Measurements from ENCODE around the gene BTG1. TPM values are rescaled to one million over a fixed set of nuclear protein-coding genes. Genes with fewer than 3 reads are reported as not detected.

The BTG1 gene
- 669 TPM for polyA plus RNA-seq

DNA sequence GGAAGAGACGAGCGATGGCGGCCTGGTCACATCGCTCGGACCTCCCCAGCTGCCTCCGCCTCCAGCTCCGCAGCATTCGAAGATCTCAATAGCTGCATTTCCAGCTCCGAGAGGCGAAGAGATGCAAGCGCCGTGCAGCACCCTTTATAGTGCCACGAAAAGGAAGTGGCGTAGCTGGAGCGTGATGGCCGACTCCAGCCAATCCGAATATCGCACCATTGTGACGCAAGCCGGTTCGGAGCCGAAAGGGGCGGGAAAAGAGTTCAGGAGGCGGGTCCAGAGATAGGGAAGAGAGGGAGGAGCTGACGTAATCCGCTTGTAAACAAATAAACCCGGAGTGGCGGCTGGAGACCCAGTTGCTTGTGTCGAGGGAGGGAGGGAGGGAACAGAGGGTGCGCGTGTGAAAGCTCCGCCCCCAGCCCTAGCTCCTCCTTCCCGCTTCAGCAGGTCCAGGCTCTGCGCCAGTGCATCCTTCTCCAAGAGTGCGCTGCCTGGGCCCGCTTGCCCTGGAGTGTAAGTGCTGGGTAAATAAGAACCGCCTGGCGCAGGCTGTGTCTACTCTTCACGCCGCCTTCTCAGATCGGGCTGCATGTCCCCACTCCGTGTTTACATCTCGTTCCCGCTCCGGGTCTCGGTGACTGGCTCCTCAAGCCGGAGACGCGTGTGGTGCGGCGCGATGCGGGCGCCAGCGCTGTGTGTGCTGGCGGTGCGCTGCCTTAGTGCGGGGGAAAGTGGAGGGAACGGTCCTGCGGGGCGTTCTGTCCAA, at the start of gene BTG1:
Gene BTG1, minus strand, starts transcription at position 116 of the 766 bp plus-strand sequence. CDS start 311 bp downstream, outside the sequence.
- Mint-ChIP-seq H3K4me3 (peak within 1 kb of the TSS; percentile 88 to 100 (median 99)), H3K4me1 (peaks cover 15 to 31% (median 19%) of the 10 kb centered on the region in 3 donors), H3K27me3 (no peaks in the 10 kb centered on the region), H3K36me3 (peaks cover 27% of the 10 kb centered on the region), H3K9me3 (peaks cover 0 to 3% (median 0%) of the 10 kb centered on the region in 3 donors), H3K27ac (peak within 1 kb of the TSS; percentile 88 to 100 (median 99))

GRCh38 chr12:92194561-92194960, 48.9 kb upstream of the BTG1 start:
- no peaks in the 10 kb centered on the region for H3K27me3 Mint-ChIP-seq
- no peak overlapping the region for H3K27ac Mint-ChIP-seq

GRCh38 chr12:92193846-92194245, 48.2 kb upstream of the BTG1 start:
- no peaks in the 10 kb centered on the region for H3K9me3 Mint-ChIP-seq
- no peak overlapping the region for H3K27ac Mint-ChIP-seq
- no peaks in the 10 kb centered on the region for H3K27me3 Mint-ChIP-seq
- H3K4me3 Mint-ChIP-seq = no peak overlapping the region
- H3K4me1 Mint-ChIP-seq = peaks cover 8 to 19% (median 11%) of the 10 kb centered on the region in 3 donors
- H3K36me3 Mint-ChIP-seq = peaks cover 2% of the 10 kb centered on the region

More at GRCh38 chr12:92194561-92194960, 48.9 kb upstream of the BTG1 start:
- Mint-ChIP-seq H3K4me1 (peaks cover 8 to 17% (median 11%) of the 10 kb centered on the region in 3 donors), H3K36me3 (peaks cover 2% of the 10 kb centered on the region), H3K9me3 (no peaks in the 10 kb centered on the region), H3K4me3 (no peak overlapping the region)

- no peaks in the 10 kb centered on the region for H3K27me3 Mint-ChIP-seq
- peaks cover 2% of the 10 kb centered on the region for H3K36me3 Mint-ChIP-seq
- no peak overlapping the region for H3K27ac Mint-ChIP-seq
- H3K4me3 Mint-ChIP-seq = peak overlapping the region in 1 of 4 donors; percentile 74
- H3K9me3 Mint-ChIP-seq = no peaks in the 10 kb centered on the region
- H3K4me1 Mint-ChIP-seq = peaks cover 8 to 22% (median 11%) of the 10 kb centered on the region in 3 donors
These were observed 47.4 kb upstream of the BTG1 start for GRCh38 chr12:92193063-92193462.

- Mint-ChIP-seq H3K36me3 (peaks cover 3% of the 10 kb centered on the region), H3K4me1 (peaks cover 8 to 26% (median 18%) of the 10 kb centered on the region in 3 donors), H3K27ac (peak overlapping the region in 2 of 3 donors; percentile 29 to 39), H3K27me3 (no peaks in the 10 kb centered on the region), H3K9me3 (no peaks in the 10 kb centered on the region), H3K4me3 (peak overlapping the region in 2 of 4 donors; percentile 3 to 33)
These were observed 46.7 kb upstream of the BTG1 start for GRCh38 chr12:92192360-92192759.

DNA sequence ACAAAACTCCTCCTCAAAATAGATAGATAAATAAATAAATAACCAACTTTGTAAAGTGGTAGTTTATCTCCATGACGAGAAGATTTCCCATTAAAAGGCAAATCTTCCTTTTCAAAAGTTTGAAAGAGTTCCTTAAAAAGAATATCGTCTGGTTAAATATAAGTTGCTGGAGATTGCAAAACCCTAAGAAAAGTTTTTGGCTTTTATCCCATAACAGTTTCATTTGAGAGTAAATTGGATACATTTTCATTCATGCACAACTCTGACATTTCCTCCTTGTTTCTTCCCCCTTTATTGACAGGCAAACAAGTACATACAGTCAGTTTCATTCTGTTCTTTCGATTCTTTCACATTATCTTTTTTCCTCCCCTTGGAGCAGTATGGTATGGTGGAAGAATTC, 45.4 kb upstream of the BTG1 start:
- Mint-ChIP-seq H3K4me3 (peak overlapping the region in 1 of 4 donors; percentile 72), H3K27ac (no peak overlapping the region), H3K9me3 (no peaks in the 10 kb centered on the region), H3K4me1 (peaks cover 16 to 39% (median 31%) of the 10 kb centered on the region in 3 donors), H3K36me3 (peaks cover 4% of the 10 kb centered on the region), H3K27me3 (no peaks in the 10 kb centered on the region)

DNA sequence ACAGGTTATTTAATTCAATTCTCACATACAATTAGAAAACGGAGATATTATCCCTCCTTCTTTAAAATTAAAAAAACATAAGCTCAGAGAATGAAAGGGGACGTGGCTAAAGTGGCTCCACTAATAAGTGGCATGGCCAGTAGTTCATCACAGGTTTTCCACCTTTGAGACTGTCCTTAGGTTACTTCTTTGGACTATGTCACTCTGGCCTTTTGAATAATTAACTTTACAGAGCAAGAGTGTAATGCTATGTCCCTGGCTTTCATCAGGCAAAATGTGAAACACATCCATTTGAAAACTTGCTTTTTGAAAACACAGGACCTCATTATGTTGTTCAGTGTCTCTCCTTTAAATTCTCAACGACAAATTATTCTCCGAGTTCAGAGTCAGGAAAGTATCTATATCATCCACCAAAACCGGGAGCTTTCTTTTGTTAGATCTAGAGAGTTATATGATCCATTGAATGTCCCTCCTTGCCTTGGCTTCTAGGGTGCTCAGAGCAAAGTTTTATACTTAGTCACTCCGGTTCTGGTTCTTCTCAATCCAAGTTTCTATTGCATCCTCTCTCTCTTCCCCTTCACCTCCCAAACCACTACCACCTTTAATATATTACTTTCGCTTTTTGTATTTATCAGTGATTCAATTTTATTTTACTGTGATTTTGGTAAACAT, 43.0 kb upstream of the BTG1 start:
- H3K4me1 Mint-ChIP-seq = peaks cover 27 to 51% (median 42%) of the 10 kb centered on the region in 3 donors
- H3K9me3 Mint-ChIP-seq = no peaks in the 10 kb centered on the region
- H3K36me3 Mint-ChIP-seq = peaks cover 2% of the 10 kb centered on the region
- no peak overlapping the region for H3K4me3 Mint-ChIP-seq
- H3K27ac Mint-ChIP-seq = peak overlapping the region in 1 of 3 donors; percentile 3
- no peaks in the 10 kb centered on the region for H3K27me3 Mint-ChIP-seq

GRCh38 chr12:92186038-92186470, 40.4 kb upstream of the BTG1 start:
- H3K4me1 Mint-ChIP-seq = peaks cover 21 to 45% (median 36%) of the 10 kb centered on the region in 3 donors
- peaks cover 0 to 4% (median 0%) of the 10 kb centered on the region in 3 donors for H3K9me3 Mint-ChIP-seq

DNA sequence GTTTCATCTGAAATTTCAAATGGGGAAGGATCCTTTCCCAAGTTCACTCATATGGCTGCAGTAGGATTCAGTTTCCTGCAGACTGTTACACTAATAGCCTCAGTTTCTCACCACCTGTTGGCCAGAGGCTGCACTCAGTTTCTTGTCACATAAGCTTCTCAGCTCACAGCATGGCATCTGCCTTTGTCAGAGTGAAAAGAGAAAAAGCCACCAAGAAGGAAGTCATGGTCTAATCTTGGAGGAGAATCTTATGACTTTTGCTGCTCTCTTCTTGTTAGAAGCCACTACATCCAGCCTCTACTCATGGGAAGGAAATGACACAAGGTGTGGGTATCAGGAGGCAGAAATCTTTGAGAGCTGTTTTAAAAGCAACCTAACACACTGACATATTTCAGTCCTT, 39.4 kb upstream of the BTG1 start:
- Mint-ChIP-seq H3K4me3 (peak overlapping the region in 2 of 4 donors; percentile 57 to 89), H3K4me1 (peaks cover 19 to 41% (median 36%) of the 10 kb centered on the region in 3 donors), H3K27me3 (no peaks in the 10 kb centered on the region)

More at GRCh38 chr12:92186038-92186470, 40.4 kb upstream of the BTG1 start:
- H3K27me3 Mint-ChIP-seq = no peaks in the 10 kb centered on the region
- peaks cover 6% of the 10 kb centered on the region for H3K36me3 Mint-ChIP-seq
- H3K4me3 Mint-ChIP-seq = peak overlapping the region; percentile 47 to 89 (median 71)
- peak overlapping the region; percentile 71 to 94 (median 80) for H3K27ac Mint-ChIP-seq

GRCh38 chr12:92183575-92183974, 37.9 kb upstream of the BTG1 start:
- peak overlapping the region in 1 of 3 donors; percentile 11 for H3K27ac Mint-ChIP-seq
- peaks cover 21 to 36% (median 36%) of the 10 kb centered on the region in 3 donors for H3K4me1 Mint-ChIP-seq
- H3K4me3 Mint-ChIP-seq = no peak overlapping the region

More for the DNA sequence above, 39.4 kb upstream of the BTG1 start:
- peak overlapping the region; percentile 71 to 87 (median 80) for H3K27ac Mint-ChIP-seq
- peaks cover 6% of the 10 kb centered on the region for H3K36me3 Mint-ChIP-seq
- peaks cover 0 to 4% (median 0%) of the 10 kb centered on the region in 3 donors for H3K9me3 Mint-ChIP-seq

GRCh38 chr12:92178340-92178739, 32.7 kb upstream of the BTG1 start:
- Mint-ChIP-seq H3K4me1 (peaks cover 10 to 19% (median 12%) of the 10 kb centered on the region in 3 donors), H3K27ac (no peak overlapping the region), H3K4me3 (no peak overlapping the region), H3K36me3 (peaks cover 5% of the 10 kb centered on the region), H3K27me3 (no peaks in the 10 kb centered on the region), H3K9me3 (peaks cover 0 to 8% (median 0%) of the 10 kb centered on the region in 3 donors)

More at GRCh38 chr12:92183575-92183974, 37.9 kb upstream of the BTG1 start:
- Mint-ChIP-seq H3K9me3 (peaks cover 0 to 4% (median 0%) of the 10 kb centered on the region in 3 donors), H3K27me3 (no peaks in the 10 kb centered on the region), H3K36me3 (peaks cover 6% of the 10 kb centered on the region)

DNA sequence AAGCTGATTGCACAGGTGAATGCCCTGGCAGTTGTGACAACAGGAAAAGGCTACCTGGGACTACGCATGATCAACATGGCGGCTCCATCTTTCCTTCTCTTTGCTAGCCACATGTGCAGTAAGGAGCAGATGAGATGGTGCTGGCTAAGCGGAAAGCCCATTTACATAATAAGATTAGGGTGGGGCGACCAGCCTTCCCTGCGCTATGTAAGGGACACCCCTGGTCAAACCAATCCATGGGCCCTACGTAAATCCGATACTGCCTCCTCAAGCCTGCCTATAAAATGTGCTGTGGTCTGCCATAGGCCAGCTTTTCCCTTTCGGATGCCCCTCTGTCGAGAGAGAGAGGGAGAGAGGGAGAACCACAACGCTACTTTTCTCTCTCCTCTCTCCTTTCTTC, 31.0 kb upstream of the BTG1 start:
- Mint-ChIP-seq H3K36me3 (peaks cover 2% of the 10 kb centered on the region), H3K4me3 (no peak overlapping the region), H3K27ac (peak overlapping the region in 1 of 3 donors; percentile 39), H3K27me3 (no peaks in the 10 kb centered on the region), H3K4me1 (peaks cover 19 to 27% (median 20%) of the 10 kb centered on the region in 3 donors), H3K9me3 (peaks cover 0 to 4% (median 0%) of the 10 kb centered on the region in 3 donors)

GRCh38 chr12:92175961-92176360, 30.3 kb upstream of the BTG1 start:
- peaks cover 2% of the 10 kb centered on the region for H3K36me3 Mint-ChIP-seq
- no peaks in the 10 kb centered on the region for H3K27me3 Mint-ChIP-seq
- H3K27ac Mint-ChIP-seq = peak overlapping the region in 2 of 3 donors; percentile 47 to 78
- H3K9me3 Mint-ChIP-seq = peaks cover 0 to 4% (median 0%) of the 10 kb centered on the region in 3 donors
- H3K4me3 Mint-ChIP-seq = no peak overlapping the region
- peaks cover 22 to 27% (median 23%) of the 10 kb centered on the region in 3 donors for H3K4me1 Mint-ChIP-seq

- Mint-ChIP-seq H3K27me3 (no peaks in the 10 kb centered on the region), H3K4me3 (peak overlapping the region in 2 of 4 donors; percentile 25 to 28), H3K27ac (peak overlapping the region; percentile 40 to 91 (median 58)), H3K4me1 (peaks cover 46 to 54% (median 46%) of the 10 kb centered on the region in 3 donors), H3K36me3 (peaks cover 2% of the 10 kb centered on the region), H3K9me3 (no peaks in the 10 kb centered on the region)
These were observed 24.4 kb upstream of the BTG1 start for GRCh38 chr12:92170050-92170449.

DNA sequence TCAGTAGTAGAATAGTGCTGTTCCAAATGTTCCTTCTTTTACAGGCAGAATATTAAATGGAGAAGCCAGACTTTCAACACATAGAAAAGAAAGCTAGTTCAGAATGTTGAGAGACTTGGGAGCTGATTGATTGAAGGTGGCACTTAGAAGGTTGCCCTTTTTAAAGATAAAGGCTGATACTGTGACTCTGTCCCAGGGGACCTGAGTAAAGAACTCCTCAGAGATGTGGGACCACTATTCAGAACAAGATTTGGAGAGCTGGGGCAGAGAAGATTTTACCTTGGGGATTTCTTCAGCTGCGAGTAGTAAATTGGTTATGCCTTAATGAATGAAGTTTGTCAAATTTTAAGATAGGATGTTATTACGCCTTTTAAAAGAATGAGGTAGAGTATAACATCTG, 21.4 kb upstream of the BTG1 start:
- Mint-ChIP-seq H3K27ac (peak overlapping the region in 1 of 3 donors; percentile 25), H3K27me3 (no peaks in the 10 kb centered on the region), H3K4me1 (peaks cover 45 to 56% (median 49%) of the 10 kb centered on the region in 3 donors), H3K4me3 (peak overlapping the region in 1 of 4 donors; percentile 73), H3K36me3 (peaks cover 4% of the 10 kb centered on the region), H3K9me3 (no peaks in the 10 kb centered on the region)

Measured in IgD-negative memory B cell (primary cell).